H1 (cell line): ENCODE results near the gene IP6K3. TPM values are rescaled to one million over a fixed set of nuclear protein-coding genes. Genes with fewer than 3 reads are reported as not detected.

ENCODE experiments used
- CTCF ChIA-PET: fragments of 300-600 bp; sonication (Branson Sonifier 250); formaldehyde crosslinking; loops from one replicate; lab custom pipeline; 2021; ENCODE audit not compliant: partially characterized antibody; lab: Charles Lee
- POLR2A ChIA-PET: fragments of 300-600 bp; sonication (Branson Sonifier 250); formaldehyde crosslinking; loops from one replicate; lab custom pipeline; 2021; ENCODE audit warnings: inconsistent platforms; ENCODE audit not compliant: partially characterized antibody; lab: Charles Lee
- DNase-seq, 2 experiments: peaks; one replicate each; pipeline versions ENCODE4 v3.0.0 to v3.0.0-alpha.2; 2010 to 2022; ENCODE audit warnings: low spot score in 2 of 2, low read depth in 1 of 2, mixed read lengths in 1 of 2
- FAIRE-seq: peaks from 2 replicates; lab custom pipeline; 2011; peaks lifted over from hg19 to GRCh38; lab: Jason Lieb, UNC
- H2AFZ ChIP-seq: 2 replicates; pipeline ENCODE4 v1.8.1; 2012; ENCODE audit warnings: low read length, inconsistent platforms
- H2AK5ac ChIP-seq: 2 replicates; pipeline ENCODE4 v1.6.1; 2013; ENCODE audit warnings: low read depth, low read length
- H2BK120ac ChIP-seq: replicated peaks from 2 replicates; pipeline ENCODE3; 2013; ENCODE audit warnings: low read depth, low read length, inconsistent platforms
- H2BK12ac ChIP-seq: 2 replicates; pipeline ENCODE4 v1.6.1; 2013; ENCODE audit warnings: low read depth, low read length
- H2BK15ac ChIP-seq: 2 replicates; pipeline ENCODE4 v1.6.1; 2013; ENCODE audit warnings: low read length
- H2BK20ac ChIP-seq: 2 replicates; pipeline ENCODE4 v1.6.1; 2013; ENCODE audit warnings: low read length
- H2BK5ac ChIP-seq: 2 replicates; pipeline ENCODE4 v1.6.1; 2013; ENCODE audit warnings: low read depth, low read length
- H3K14ac ChIP-seq: 2 replicates; pipeline ENCODE4 v1.6.1; 2013; ENCODE audit warnings: inconsistent platforms; ENCODE audit not compliant: insufficient read length
- H3K18ac ChIP-seq: 2 replicates; pipeline ENCODE4 v1.6.1; 2013; ENCODE audit warnings: low read length; ENCODE audit errors: extremely low read depth
- H3K23ac ChIP-seq: 2 replicates; pipeline ENCODE4 v1.6.1; 2013; ENCODE audit warnings: inconsistent platforms; ENCODE audit not compliant: insufficient read length
- H3K23me2 ChIP-seq: 2 replicates; pipeline ENCODE4 v1.6.1; 2013; ENCODE audit warnings: low read depth, low read length
- H3K27ac ChIP-seq: 2 replicates; pipeline ENCODE4 v1.6.1; 2011; ENCODE audit warnings: low read depth, low read length, inconsistent platforms
- H3K27me3 ChIP-seq, 4 experiments: replicated peaks in 1 of 4; 1 replicate in 1 of 4; 2 replicates in 3 of 4; pipeline versions ENCODE4 v1.6.1 to v1.8.1; 2011 to 2013; ENCODE audit warnings: low read length in 3 of 4, mild to moderate bottlenecking in 3 of 4, inconsistent platforms in 2 of 4, mixed read lengths in 2 of 4, moderate library complexity in 1 of 4; ENCODE audit not compliant: control insufficient read depth in 3 of 4, insufficient read depth in 3 of 4; ENCODE audit errors: extremely low read depth in 1 of 4
- H3K36me3 ChIP-seq, 4 experiments: 2 replicates each; pipeline versions ENCODE4 v1.6.1 to v1.8.1; 2011 to 2013; ENCODE audit warnings: mild to moderate bottlenecking in 4 of 4, low read length in 3 of 4, moderate library complexity in 2 of 4, control low read depth in 1 of 4, inconsistent platforms in 1 of 4; ENCODE audit not compliant: insufficient read depth in 4 of 4, control insufficient read depth in 2 of 4
- H3K4ac ChIP-seq: replicated peaks from 2 replicates; pipeline ENCODE3; 2013; ENCODE audit warnings: low read length, low read depth, mixed read lengths, inconsistent platforms; ENCODE audit not compliant: insufficient read length
- H3K4me1 ChIP-seq, 4 experiments: replicated peaks in 1 of 4; 1 replicate in 1 of 4; 2 replicates in 3 of 4; pipeline versions ENCODE4 v1.6.1 to v1.8.1; 2011 to 2013; ENCODE audit warnings: low read length in 3 of 4, inconsistent platforms in 2 of 4, mixed read lengths in 1 of 4; ENCODE audit not compliant: insufficient read depth in 4 of 4, control insufficient read depth in 3 of 4
- H3K4me2 ChIP-seq, 2 experiments: 2 replicates each; pipeline versions ENCODE4 v1.6.1 to v1.8.1; 2011 to 2013; ENCODE audit warnings: low read depth in 2 of 2, low read length in 2 of 2, control low read depth in 1 of 2, inconsistent platforms in 1 of 2, mild to moderate bottlenecking in 1 of 2; ENCODE audit not compliant: insufficient read depth in 1 of 2
- H3K4me3 ChIP-seq, 4 experiments: fragments of 200-600, 300-600 bp in 1 of 4; sonication (generic), shearing (Covaris generic), sonication (Bioruptor Twin) in 1 of 4; 2 replicates each; pipeline versions ENCODE4 v1.5.1 to v1.8.1; 2011 to 2016; ENCODE audit warnings: low read length in 4 of 4, low read depth in 3 of 4, control low read depth in 2 of 4, inconsistent platforms in 2 of 4, mild to moderate bottlenecking in 2 of 4, mixed read lengths in 1 of 4, moderate library complexity in 1 of 4; ENCODE audit not compliant: insufficient read depth in 2 of 4; ENCODE audit errors: extremely low read depth in 1 of 4
- H3K56ac ChIP-seq: replicated peaks from 2 replicates; pipeline ENCODE3; 2013; ENCODE audit warnings: low read depth, mild to moderate bottlenecking, mixed read lengths, low read length, inconsistent platforms; ENCODE audit not compliant: insufficient read length
- H3K79me1 ChIP-seq: 2 replicates; pipeline ENCODE4 v1.6.1; 2013; ENCODE audit warnings: low read depth, low read length, control low read depth
- H3K79me2 ChIP-seq, 2 experiments: 2 replicates each; pipeline versions ENCODE4 v1.6.1 to v1.8.1; 2012 to 2013; ENCODE audit warnings: low read length in 2 of 2, mild to moderate bottlenecking in 2 of 2, inconsistent platforms in 1 of 2; ENCODE audit not compliant: insufficient read depth in 2 of 2, control insufficient read depth in 1 of 2
- H3K9ac ChIP-seq, 4 experiments: replicated peaks in 1 of 4; 1 replicate in 1 of 4; 2 replicates in 3 of 4; pipeline versions ENCODE4 v1.6.1 to v1.8.1; 2011 to 2013; ENCODE audit warnings: low read depth in 3 of 4, low read length in 3 of 4, control low read depth in 2 of 4, mild to moderate bottlenecking in 2 of 4, moderate library complexity in 2 of 4, inconsistent platforms in 1 of 4; ENCODE audit errors: extremely low read depth in 1 of 4
- H3K9me3 ChIP-seq, 2 experiments: 2 replicates each; pipeline versions ENCODE4 v1.6.1 to v1.8.1; 2012 to 2013; ENCODE audit warnings: mild to moderate bottlenecking in 2 of 2, moderate library complexity in 2 of 2, control low read depth in 1 of 2, inconsistent platforms in 1 of 2, low read depth in 1 of 2, low read length in 1 of 2, mixed read lengths in 1 of 2; ENCODE audit not compliant: insufficient read depth in 2 of 2
- H4K20me1 ChIP-seq, 2 experiments: replicated peaks in 1 of 2; 2 replicates each; pipeline versions ENCODE3 to v1.8.1; 2011 to 2013; ENCODE audit warnings: inconsistent platforms in 2 of 2, low read length in 2 of 2, mild to moderate bottlenecking in 1 of 2; ENCODE audit not compliant: insufficient read depth in 2 of 2, control insufficient read depth in 1 of 2
- H4K5ac ChIP-seq: 2 replicates; pipeline ENCODE4 v1.6.1; 2013; ENCODE audit warnings: low read length, low read depth, mixed read lengths, inconsistent platforms; ENCODE audit not compliant: insufficient read length
- H4K8ac ChIP-seq: 2 replicates; pipeline ENCODE4 v1.8.0; 2013; ENCODE audit warnings: mild to moderate bottlenecking, moderate library complexity, low read length, inconsistent platforms; ENCODE audit not compliant: insufficient read depth; ENCODE audit errors: extremely low read depth
- H4K91ac ChIP-seq: replicated peaks from 2 replicates; pipeline ENCODE3; 2013; ENCODE audit warnings: low read length, mixed read lengths, inconsistent platforms; ENCODE audit not compliant: insufficient read length
- CBX8 ChIP-seq: fragments of 300-800, 300-1000 bp; sonication (generic); IDR thresholded peaks from 2 replicates; pipeline ENCODE4 v1.7.1; 2016; ENCODE audit warnings: low read depth, low read length, borderline replicate concordance
- FOSL1 ChIP-seq: IDR thresholded peaks from 2 replicates; pipeline ENCODE4 v1.6.1; 2011; ENCODE audit warnings: mild to moderate bottlenecking, low read depth, low read length, moderate library complexity; ENCODE audit not compliant: insufficient read depth
- KDM1A ChIP-seq: fragments of 200-600, 300-600 bp; sonication (generic); IDR thresholded peaks from 2 replicates; pipeline ENCODE4 v1.7.1; 2016; ENCODE audit warnings: mild to moderate bottlenecking, low read length, borderline replicate concordance
- KDM5A ChIP-seq: fragments of 200-600 bp; IDR thresholded peaks from 2 replicates; pipeline ENCODE4 v1.7.1; 2012; ENCODE audit warnings: mild to moderate bottlenecking, low read length, inconsistent platforms, mixed read lengths
- POLR2A ChIP-seq, 2 experiments: IDR thresholded peaks; 1 replicate in 1 of 2; 2 replicates in 1 of 2; pipeline ENCODE4 v1.6.1; 2011; ENCODE audit warnings: low read depth in 2 of 2, low read length in 2 of 2, mild to moderate bottlenecking in 2 of 2; ENCODE audit errors: control extremely low read depth in 1 of 2
- POLR2AphosphoS5 ChIP-seq: IDR thresholded peaks from 2 replicates; pipeline ENCODE4 v1.6.1; 2011; ENCODE audit warnings: low read depth, low read length
- POU5F1 ChIP-seq: IDR thresholded peaks from 2 replicates; pipeline ENCODE4 v1.6.1; 2011; ENCODE audit warnings: low read depth, mild to moderate bottlenecking, low read length, moderate library complexity
- RAD21 ChIP-seq, 2 experiments: IDR thresholded peaks in 1 of 2; conservative IDR thresholded peaks in 1 of 2; 2 replicates each; pipeline ENCODE4 v1.6.1; 2011; ENCODE audit warnings: low read depth in 2 of 2, low read length in 2 of 2, improper control_type of control experiment in 1 of 2, inconsistent platforms in 1 of 2, mild to moderate bottlenecking in 1 of 2, moderate library complexity in 1 of 2
- RFX5 ChIP-seq: IDR thresholded peaks from 2 replicates; pipeline ENCODE4 v1.6.1; 2011; ENCODE audit warnings: low read depth, low read length, improper control_type of control experiment, borderline replicate concordance
- RXRA ChIP-seq: IDR thresholded peaks from 2 replicates; pipeline ENCODE4 v1.6.1; 2011; ENCODE audit warnings: low read depth, mild to moderate bottlenecking, low read length, moderate library complexity; ENCODE audit not compliant: insufficient read depth
- TAF1 ChIP-seq: IDR thresholded peaks from 2 replicates; pipeline ENCODE4 v1.6.1; 2011; ENCODE audit warnings: mild to moderate bottlenecking, low read depth, low read length
- WGBS, 2 experiments: shearing (Covaris generic) in 1 of 2; methylation state at CpG; one replicate each; pipeline versions ENCODE4 v1.1.6 to v1.1.7; 2013 to 2015; ENCODE audit warnings: low lambda C conversion rate in 2 of 2, mixed read lengths in 2 of 2, inconsistent platforms in 1 of 2, low coverage in 1 of 2, missing lambda C conversion rate in 1 of 2; ENCODE audit not compliant: insufficient replicate concordance in 2 of 2, insufficient coverage in 1 of 2, insufficient read length in 1 of 2; ENCODE audit errors: extremely low coverage in 1 of 2, missing lambda C conversion rate in 1 of 2; 5-methylcytosine and 5-hydroxymethylcytosine counted together
- polyA plus RNA-seq, 7 experiments: library from polyadenylated mRNA; depleted of rRNA in 3 of 7; stranded (reverse) in 5 of 7; unstranded in 2 of 7; fragments of >200 nt in 5 of 7; fragments of 200-250 nt in 2 of 7; gene quantifications; 1 replicate in 5 of 7; 2 replicates in 1 of 7; 4 replicates in 1 of 7; pipeline versions ENCODE4 v1.2.1 to v1.2.3, GENCODE V29; 2011 to 2013; ENCODE audit warnings: missing spikeins in 2 of 7, mixed read lengths in 2 of 7
- total RNA-seq: library from RNA; stranded (reverse); fragmentation: NEBNext Ultra II Directional; extraction: Animal tissue kit (Norgen Biotek cat#: 25700); gene quantifications from 2 replicates; pipeline ENCODE4 v1.2.1, GENCODE V29; 2021

IP6K3 gene
- total and polyA plus RNA-seq, 2 of the 8 experiments (the other 6 are each of a cell fraction or from before 2014, with no cell fraction given) = 0.22 to 0.73 TPM

GRCh38 chr6:33770124-33770832, 23.6 kb upstream of the IP6K3 start:
- Histone ChIP-seq H3K36me3 (peaks cover 5 to 28% (median 17%) of the 10 kb centered on the region in 4 experiments; a peak in 6 of 8 replicates), H2BK20ac (0 out of 2 replicates have a peak overlapping the region, but pooled peaks have one; percentile 98), H3K79me1 (no peaks in the 10 kb centered on the region), H3K23me2 (no peaks in the 10 kb centered on the region), H3K18ac (peak overlapping the region; percentile 41; the same call in 1 of the 2 replicates), H2AK5ac (peak overlapping the region; percentile 3; the same call in 1 of the 2 replicates), H3K4me1 (peaks cover 10 to 32% (median 21%) of the 10 kb centered on the region in 4 experiments), H3K4ac (peak overlapping the region; percentile 10), H4K5ac (peak overlapping the region; percentile 16), H3K14ac (no peak overlapping the region), H2AFZ (no peak overlapping the region), H3K27me3 (no peaks in the 10 kb centered on the region), H3K79me2 (no peaks in the 10 kb centered on the region), H4K8ac (peak overlapping the region; percentile 19; the same call in 1 of the 2 replicates), H2BK5ac (peak overlapping the region; percentile 49; the same call in 1 of the 2 replicates), H3K27ac (peak overlapping the region; percentile 49), H2BK15ac (peak overlapping the region; percentile 76; the same call in 1 of the 2 replicates), H2BK12ac (peak overlapping the region; percentile 31; the same call in 1 of the 2 replicates), H3K23ac (no peak overlapping the region), H3K9ac (peak overlapping the region in 2 of 4 experiments; percentile 25 to 31; a peak in 2 of 7 replicates), H4K91ac (peak overlapping the region; percentile 71), H3K56ac (no peak overlapping the region), H4K20me1 (peaks cover 0 to 4% of the 10 kb centered on the region in 2 experiments), H3K4me2 (peak overlapping the region; percentile 14 to 45; a peak in 3 of 4 replicates), H3K9me3 (no peaks in the 10 kb centered on the region), H2BK120ac (peak overlapping the region; percentile 13), H3K4me3 (peak overlapping the region in 1 of 4 experiments; percentile 16; a peak in 1 of 8 replicates)
- DNase-seq (peak in 1 of 2 experiments; percentile 61), FAIRE-seq (no peak)
- POLR2A ChIA-PET = interaction anchor here (0.7 to 9.3 kb wide), 24 partner anchors 9 to 363 kb away, joined by 3 to 101 read pairs (median 3); partner anchors contain the start of genes IP6K3, LEMD2 and UQCC2
- CTCF ChIA-PET = interaction anchor here (0.6 to 14.3 kb wide), 47 partner anchors 10 to 691 kb away, joined by 3 to 157 read pairs (median 6); partner anchors contain the start of genes IP6K3, MLN and UQCC2
- 54% methylated on average over 14 of the region's 14 CpGs; no CpG with 5 or more reads in 1 of the 2 experiments for WGBS, 2 experiments
- no peak for TF ChIP-seq POU5F1
- TF ChIP-seq CBX8 = no peak
- TF ChIP-seq TAF1 = no peak
- TF ChIP-seq RAD21 (IDR thresholded peaks at IDR 0.05 in 1 of 2, conservative IDR thresholded peaks at IDR 0.05 in 1 of 2; ENCODE audit: low read depth in 2 of 2, low read length in 2 of 2) = no peak
- no peak for TF ChIP-seq FOSL1
- peak; percentile 25; the same call in 1 of the 2 replicates for TF ChIP-seq POLR2AphosphoS5
- no peak for TF ChIP-seq KDM1A
- TF ChIP-seq RFX5 = no peak
- TF ChIP-seq RXRA = no peak
- peak in 1 of 2 experiments; percentile 25; a peak in 2 of 3 replicates for TF ChIP-seq POLR2A (IDR thresholded peaks at IDR 0.05; ENCODE audit: control extremely low read depth in 1 of 2, low read depth in 2 of 2, low read length in 2 of 2)
- no peak for TF ChIP-seq KDM5A
